IPS-NIHi7 (cell line): ENCODE measurements around the gene IL1RAPL2.
A peak's percentile ranks its signal among the peaks of the same experiment; 100 is the strongest.
"Not testable (repeated sequence)": the region's sequence is repeated elsewhere in the genome, so short reads cannot be mapped to it uniquely, and the experiment has no call there.

Experiments
- DNase-seq: peaks from one replicate; pipeline ENCODE4 v3.0.0; 2012; ENCODE audit warnings: mixed read lengths; ENCODE audit errors: extremely low spot score

Gene IL1RAPL2

GRCh38 chrX:105701310-105702052, 1135.5 kb downstream of the IL1RAPL2 start:
- DNase-seq = peak; percentile 10

GRCh38 chrX:105703876-105704275, 1137.9 kb downstream of the IL1RAPL2 start:
- DNase-seq = no peak

- no peak for DNase-seq
Measured at GRCh38 chrX:105706041-105706440, 1140.0 kb downstream of the IL1RAPL2 start.

GRCh38 chrX:105711805-105712204, 1145.8 kb downstream of the IL1RAPL2 start:
- no peak for DNase-seq

- no peak for DNase-seq
Measured at GRCh38 chrX:105715746-105716145, 1149.7 kb downstream of the IL1RAPL2 start.

GRCh38 chrX:105723966-105724735, 1158.2 kb downstream of the IL1RAPL2 start:
- no peak for DNase-seq

- DNase-seq = no peak
Measured at GRCh38 chrX:105725228-105725627, 1159.2 kb downstream of the IL1RAPL2 start.

GRCh38 chrX:105738162-105738561, 1172.2 kb downstream of the IL1RAPL2 start:
- no peak for DNase-seq

- no peak for DNase-seq
Measured at GRCh38 chrX:105744291-105744690, 1178.3 kb downstream of the IL1RAPL2 start.

GRCh38 chrX:105744946-105745345, 1178.9 kb downstream of the IL1RAPL2 start:
- no peak for DNase-seq

GRCh38 chrX:105745863-105746262, 1179.9 kb downstream of the IL1RAPL2 start:
- peak; percentile 16 for DNase-seq

GRCh38 chrX:105752338-105752956, 1186.4 kb downstream of the IL1RAPL2 start:
- peak; percentile 22 for DNase-seq

GRCh38 chrX:105753411-105753810, 1187.4 kb downstream of the IL1RAPL2 start:
- DNase-seq = no peak

GRCh38 chrX:105754286-105754964, 1188.4 kb downstream of the IL1RAPL2 start:
- no peak for DNase-seq

GRCh38 chrX:105755109-105755508, 1189.1 kb downstream of the IL1RAPL2 start:
- no peak for DNase-seq

- DNase-seq = no peak
Measured at GRCh38 chrX:105758754-105759153, 1192.8 kb downstream of the IL1RAPL2 start.

GRCh38 chrX:105759598-105759997, 1193.6 kb downstream of the IL1RAPL2 start:
- no peak for DNase-seq

GRCh38 chrX:105765691-105766090, 1199.7 kb downstream of the IL1RAPL2 start:
- no peak for DNase-seq

- DNase-seq = no peak
Measured at GRCh38 chrX:105773801-105774200, 1207.8 kb downstream of the IL1RAPL2 start.

GRCh38 chrX:105775679-105776078, 1209.7 kb downstream of the IL1RAPL2 start:
- no peak for DNase-seq

GRCh38 chrX:105781804-105782203, 1215.8 kb downstream of the IL1RAPL2 start:
- DNase-seq = no peak

GRCh38 chrX:105796877-105797276, 1230.9 kb downstream of the IL1RAPL2 start:
- DNase-seq = not testable (repeated sequence)
